T-helper 1 cell treated with Interleukin-12 subunit alpha and Interleukin-12 subunit beta and Interleukin-4 antibody, amounts not matched to agents 30 μg/mL and 1 μg/mL, for 36 hours (primary cell): Measurements from ENCODE around the gene SMOC1.

ENCODE experiments used
- H3K27ac Mint-ChIP-seq: one replicate; pipeline ENCODE4 v1.8.0; 2021; ENCODE audit warnings: mild to moderate bottlenecking, mixed read lengths
- H3K27me3 Mint-ChIP-seq: one replicate; pipeline ENCODE4 v1.8.0; 2021; ENCODE audit warnings: low read depth, mixed read lengths
- H3K36me3 Mint-ChIP-seq: one replicate; pipeline ENCODE4 v1.8.0; 2021; ENCODE audit warnings: low read depth, mixed read lengths
- H3K4me1 Mint-ChIP-seq: one replicate; pipeline ENCODE4 v1.8.0; 2021; ENCODE audit warnings: low read depth, mixed read lengths
- H3K4me3 Mint-ChIP-seq: one replicate; pipeline ENCODE4 v1.8.0; 2021; ENCODE audit warnings: mild to moderate bottlenecking, moderate library complexity, mixed read lengths
- H3K9me3 Mint-ChIP-seq: one replicate; pipeline ENCODE4 v1.8.0; 2021; ENCODE audit warnings: mixed read lengths

The SMOC1 gene

DNA sequence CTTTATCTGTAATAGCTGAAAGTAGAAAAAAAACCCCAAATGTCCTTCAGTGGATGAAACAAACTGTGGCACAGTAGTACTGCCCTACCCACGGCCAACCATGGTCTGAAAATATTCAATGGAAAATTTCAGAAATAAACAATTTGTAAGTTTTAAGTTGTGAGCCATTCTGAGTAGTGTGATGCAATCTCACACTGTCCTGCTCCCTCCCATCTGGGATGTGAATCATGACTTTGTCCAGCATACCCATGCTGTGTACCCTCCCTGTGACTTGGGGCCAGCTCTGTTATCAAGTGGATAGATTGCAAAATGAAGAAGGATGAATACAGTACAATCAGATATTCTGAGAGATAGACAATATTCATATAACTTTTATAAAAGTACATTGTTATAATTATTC lies 106.2 kb downstream of the SMOC1 start:
- Mint-ChIP-seq H3K27ac (no peak overlapping the region), H3K4me1 (no peaks in the 10 kb centered on the region), H3K4me3 (no peak overlapping the region), H3K36me3 (no peaks in the 10 kb centered on the region), H3K9me3 (no peaks in the 10 kb centered on the region), H3K27me3 (peaks cover 31% of the 10 kb centered on the region)

DNA sequence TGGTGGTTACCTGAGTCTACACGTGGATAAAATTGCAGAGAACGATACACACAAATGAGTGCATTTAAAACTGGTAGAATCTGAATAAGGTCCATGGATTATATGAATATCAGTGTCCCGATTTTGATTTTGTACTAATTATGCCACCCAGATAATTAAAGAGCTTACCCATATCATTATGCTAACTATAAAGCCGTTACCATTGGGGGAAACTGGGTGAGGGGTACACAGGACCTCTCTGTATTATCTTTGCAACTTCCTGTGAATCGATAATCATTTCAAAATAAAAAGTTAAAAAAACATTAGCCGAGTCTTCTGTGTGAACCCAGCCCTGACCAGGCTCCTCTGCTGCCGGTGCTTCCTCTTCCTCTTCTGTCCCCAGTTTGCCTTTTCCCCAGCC lies 107.1 kb downstream of the SMOC1 start:
- Mint-ChIP-seq H3K4me1 (no peaks in the 10 kb centered on the region), H3K27ac (no peak overlapping the region), H3K4me3 (no peak overlapping the region), H3K9me3 (no peaks in the 10 kb centered on the region), H3K36me3 (no peaks in the 10 kb centered on the region), H3K27me3 (peaks cover 25% of the 10 kb centered on the region)

DNA sequence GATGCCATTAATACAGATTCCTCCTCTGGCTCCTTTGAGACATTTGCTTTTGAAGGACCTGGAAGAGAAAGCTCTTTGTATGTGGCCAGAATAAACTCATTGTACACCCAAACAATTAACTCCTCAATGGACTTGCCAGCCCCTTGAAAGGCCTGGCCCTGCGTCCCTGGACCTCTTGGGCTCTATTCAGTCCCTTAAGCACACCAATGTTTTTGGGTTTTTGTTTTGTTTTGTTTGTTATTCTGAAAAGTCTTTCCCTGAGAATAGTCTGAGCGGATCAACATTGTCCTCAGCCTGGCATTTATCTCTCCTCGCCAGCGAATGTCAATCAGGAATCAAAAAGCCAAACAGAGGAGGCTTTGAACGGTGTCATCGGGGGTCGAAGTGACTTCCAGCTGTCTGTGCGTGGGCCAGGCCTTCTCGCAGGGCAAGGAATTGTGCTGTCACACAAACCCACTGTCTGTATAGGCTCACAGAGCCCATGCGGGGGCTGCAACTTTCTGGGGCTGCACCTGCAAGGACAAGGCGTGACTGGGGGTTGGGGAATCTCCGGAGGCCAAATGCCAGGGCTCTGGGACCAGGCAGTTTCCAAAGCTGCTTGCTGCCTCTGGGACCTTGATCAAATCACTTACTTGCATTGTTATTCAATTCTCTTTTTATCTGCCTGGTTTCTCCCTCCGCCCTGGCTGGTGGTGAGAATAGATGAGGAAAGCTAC lies 108.3 kb downstream of the SMOC1 start:
- Mint-ChIP-seq H3K27ac (no peak overlapping the region), H3K9me3 (no peaks in the 10 kb centered on the region), H3K4me3 (no peak overlapping the region), H3K36me3 (no peaks in the 10 kb centered on the region), H3K27me3 (peaks cover 22% of the 10 kb centered on the region), H3K4me1 (no peaks in the 10 kb centered on the region)

DNA sequence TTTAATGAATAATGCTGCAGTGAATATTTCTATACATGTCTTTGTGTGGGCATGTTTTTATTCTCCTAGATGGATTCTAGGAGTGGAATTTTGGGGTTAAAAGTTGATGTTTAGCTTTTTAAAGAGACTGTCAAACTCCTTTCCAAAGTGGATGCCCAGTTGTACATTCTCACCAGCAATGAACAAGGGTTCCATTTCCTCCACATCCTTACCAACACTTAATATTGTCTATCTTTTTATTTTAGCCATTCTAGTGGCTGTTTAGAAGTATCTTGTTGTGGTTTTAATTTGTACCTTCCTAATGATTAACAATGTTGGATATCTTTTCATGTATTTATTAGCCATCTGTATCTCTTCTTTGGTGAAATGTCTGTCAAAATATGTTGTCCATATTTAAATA lies 109.8 kb downstream of the SMOC1 start:
- Mint-ChIP-seq H3K4me3 (no peak overlapping the region), H3K27me3 (peaks cover 22% of the 10 kb centered on the region)

DNA sequence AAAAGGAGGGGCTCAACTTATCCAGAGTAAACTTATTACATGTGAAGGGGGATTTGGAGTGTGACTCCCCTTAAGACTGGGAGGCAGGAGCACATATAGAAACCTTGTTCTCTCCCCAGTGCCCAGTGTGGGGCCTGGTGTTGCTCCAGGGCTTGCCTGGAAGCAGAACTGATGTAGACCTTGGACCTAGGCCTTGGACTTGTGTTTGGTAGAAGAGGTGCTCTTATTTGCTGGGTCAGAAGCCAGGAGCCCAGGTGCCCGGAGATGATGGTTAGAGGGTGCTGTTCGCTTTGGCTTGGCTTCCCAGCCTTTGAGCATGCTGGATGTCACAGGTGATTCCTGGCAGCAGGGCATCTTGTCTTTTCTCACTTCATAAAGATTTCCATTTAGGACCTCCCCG lies 110.4 kb downstream of the SMOC1 start:
- no peaks in the 10 kb centered on the region for H3K36me3 Mint-ChIP-seq
- H3K4me1 Mint-ChIP-seq, result no peaks in the 10 kb centered on the region
- H3K9me3 Mint-ChIP-seq, result no peaks in the 10 kb centered on the region
- peaks cover 22% of the 10 kb centered on the region for H3K27me3 Mint-ChIP-seq
- no peak overlapping the region for H3K4me3 Mint-ChIP-seq
- no peak overlapping the region for H3K27ac Mint-ChIP-seq

More for the DNA sequence above, 109.8 kb downstream of the SMOC1 start:
- H3K4me1 Mint-ChIP-seq, result no peaks in the 10 kb centered on the region
- no peaks in the 10 kb centered on the region for H3K36me3 Mint-ChIP-seq
- no peak overlapping the region for H3K27ac Mint-ChIP-seq
- no peaks in the 10 kb centered on the region for H3K9me3 Mint-ChIP-seq

DNA sequence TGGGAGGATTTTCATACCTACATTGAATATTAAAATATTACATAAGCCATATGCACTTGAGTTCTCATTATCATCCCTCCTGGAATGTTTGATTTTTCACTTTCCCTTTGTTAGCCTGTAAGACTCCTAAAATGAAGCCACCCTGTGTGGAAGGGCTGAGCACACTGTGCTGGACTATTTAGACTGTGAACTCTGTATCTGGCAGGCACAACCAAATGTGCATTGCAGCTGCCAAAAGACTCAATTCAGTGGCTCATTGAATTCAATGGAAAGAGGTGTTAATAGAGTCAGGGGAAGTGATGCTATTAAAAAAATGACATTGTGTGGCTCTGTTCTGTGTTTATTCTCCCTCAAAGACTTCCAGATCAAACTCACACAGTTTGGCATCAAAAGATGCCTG lies 111.1 kb downstream of the SMOC1 start:
- Mint-ChIP-seq H3K36me3 (no peaks in the 10 kb centered on the region), H3K4me1 (no peaks in the 10 kb centered on the region), H3K9me3 (no peaks in the 10 kb centered on the region), H3K27ac (no peak overlapping the region), H3K4me3 (no peak overlapping the region), H3K27me3 (peaks cover 27% of the 10 kb centered on the region)

DNA sequence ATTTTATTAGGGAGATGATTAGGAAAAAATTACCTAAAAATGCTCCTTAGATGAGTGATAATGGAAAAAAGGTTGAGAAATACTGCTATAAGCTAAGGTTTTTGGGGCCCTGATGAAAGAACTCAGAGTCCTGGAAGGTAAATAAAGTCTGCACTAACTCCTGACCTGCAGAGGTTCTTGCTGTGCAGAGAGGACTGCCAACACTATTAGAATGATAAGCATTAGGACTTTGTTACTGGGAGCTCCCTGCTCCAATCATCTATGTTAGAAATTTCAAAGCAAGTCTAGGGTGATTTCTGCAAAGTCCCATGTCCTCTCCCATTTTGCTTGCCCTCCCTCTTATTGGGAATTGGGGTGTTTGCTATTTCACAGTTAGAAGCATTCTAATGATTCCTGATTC lies 112.2 kb downstream of the SMOC1 start:
- peaks cover 22% of the 10 kb centered on the region for H3K27me3 Mint-ChIP-seq
- no peak overlapping the region for H3K27ac Mint-ChIP-seq
- H3K9me3 Mint-ChIP-seq, result no peaks in the 10 kb centered on the region
- H3K4me1 Mint-ChIP-seq, result no peaks in the 10 kb centered on the region
- H3K4me3 Mint-ChIP-seq, result no peak overlapping the region
- H3K36me3 Mint-ChIP-seq, result no peaks in the 10 kb centered on the region

DNA sequence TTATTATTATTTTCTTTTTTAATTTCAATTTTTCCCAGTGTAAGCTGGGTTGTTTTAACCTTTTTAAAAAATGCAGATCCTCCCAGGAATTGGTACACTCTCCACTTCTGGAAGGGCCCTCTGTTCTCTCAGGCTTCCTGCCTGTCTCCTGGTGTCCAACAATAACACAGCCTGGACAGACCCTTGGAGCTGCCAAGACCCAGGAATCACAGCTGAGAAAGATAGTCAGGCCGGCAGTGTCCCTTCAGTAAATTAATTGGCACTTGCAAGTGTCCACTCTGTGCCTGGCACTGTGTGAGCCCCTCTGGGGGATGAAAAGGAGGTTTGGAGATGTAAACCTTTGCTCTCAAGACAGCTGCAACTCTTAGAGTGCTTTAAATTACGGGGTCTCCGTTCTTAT lies 113.3 kb downstream of the SMOC1 start:
- no peak overlapping the region for H3K4me3 Mint-ChIP-seq
- H3K9me3 Mint-ChIP-seq, result no peaks in the 10 kb centered on the region
- H3K36me3 Mint-ChIP-seq, result no peaks in the 10 kb centered on the region
- peaks cover 18% of the 10 kb centered on the region for H3K27me3 Mint-ChIP-seq
- H3K27ac Mint-ChIP-seq, result no peak overlapping the region
- no peaks in the 10 kb centered on the region for H3K4me1 Mint-ChIP-seq

DNA sequence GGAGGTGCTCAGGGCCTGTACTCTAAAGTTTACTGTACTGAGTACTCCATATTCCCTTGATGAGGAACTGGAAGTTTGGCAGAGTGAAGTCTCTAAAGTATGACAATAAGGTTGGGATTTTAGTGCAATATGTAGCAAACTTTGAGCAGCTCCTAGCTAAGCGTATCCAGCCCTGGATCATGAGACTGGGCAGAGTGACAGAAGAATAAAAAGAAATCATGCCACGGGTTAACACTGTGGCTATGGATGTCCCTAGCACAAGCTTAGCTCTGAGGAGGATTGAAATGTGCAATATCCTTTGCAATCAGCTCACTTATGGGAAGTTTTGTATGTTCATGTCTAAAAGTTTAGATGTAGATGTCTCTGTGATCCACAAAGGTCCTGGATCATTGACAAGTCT lies 114.1 kb downstream of the SMOC1 start:
- no peaks in the 10 kb centered on the region for H3K36me3 Mint-ChIP-seq
- peaks cover 22% of the 10 kb centered on the region for H3K27me3 Mint-ChIP-seq
- H3K9me3 Mint-ChIP-seq, result no peaks in the 10 kb centered on the region
- no peak overlapping the region for H3K4me3 Mint-ChIP-seq
- no peaks in the 10 kb centered on the region for H3K4me1 Mint-ChIP-seq
- H3K27ac Mint-ChIP-seq, result no peak overlapping the region

DNA sequence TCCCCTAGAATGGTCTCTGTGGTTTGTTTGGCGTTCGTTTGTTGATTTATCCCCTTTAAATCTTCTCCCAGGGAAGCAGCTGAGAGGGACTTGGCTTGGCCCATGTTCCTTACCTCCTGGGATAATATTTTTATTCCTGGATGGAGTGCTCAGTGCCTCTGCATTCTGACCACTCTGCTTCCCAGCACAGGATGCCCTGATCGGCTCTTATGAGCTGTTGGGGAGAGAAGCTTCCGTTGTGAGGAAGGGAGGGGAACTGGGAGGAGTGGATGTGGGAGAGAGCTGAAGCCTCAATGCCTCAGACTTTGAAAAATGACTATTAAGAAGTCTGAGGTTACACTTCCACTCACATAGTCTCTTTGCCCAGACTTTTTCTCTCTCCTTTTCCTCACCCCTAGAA lies 114.8 kb downstream of the SMOC1 start:
- Mint-ChIP-seq H3K27me3 (peaks cover 18% of the 10 kb centered on the region), H3K4me1 (no peaks in the 10 kb centered on the region), H3K9me3 (no peaks in the 10 kb centered on the region), H3K27ac (no peak overlapping the region), H3K4me3 (no peak overlapping the region), H3K36me3 (no peaks in the 10 kb centered on the region)

DNA sequence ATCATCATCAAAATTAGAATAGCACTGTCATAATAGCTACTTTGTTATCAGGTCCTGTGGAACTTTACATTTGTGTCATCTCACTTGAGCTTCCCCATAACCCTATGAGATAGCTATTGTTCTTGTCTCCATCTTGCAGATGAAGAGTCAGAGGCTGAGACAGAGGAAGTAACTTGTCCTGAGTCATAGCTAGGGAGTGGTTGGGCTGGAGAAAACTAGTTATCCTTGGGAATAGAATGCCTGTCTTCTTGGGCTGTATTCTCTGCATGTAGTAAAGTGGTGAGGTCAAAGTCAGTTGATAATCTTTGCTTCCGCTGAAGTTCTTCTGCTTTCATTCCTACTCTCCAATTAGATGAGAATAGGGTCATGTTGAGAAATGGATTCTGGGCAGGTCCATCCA lies 117.0 kb downstream of the SMOC1 start:
- peaks cover 18% of the 10 kb centered on the region for H3K27me3 Mint-ChIP-seq
- no peaks in the 10 kb centered on the region for H3K9me3 Mint-ChIP-seq
- no peaks in the 10 kb centered on the region for H3K4me1 Mint-ChIP-seq
- H3K27ac Mint-ChIP-seq, result no peak overlapping the region
- no peak overlapping the region for H3K4me3 Mint-ChIP-seq
- H3K36me3 Mint-ChIP-seq, result no peaks in the 10 kb centered on the region

DNA sequence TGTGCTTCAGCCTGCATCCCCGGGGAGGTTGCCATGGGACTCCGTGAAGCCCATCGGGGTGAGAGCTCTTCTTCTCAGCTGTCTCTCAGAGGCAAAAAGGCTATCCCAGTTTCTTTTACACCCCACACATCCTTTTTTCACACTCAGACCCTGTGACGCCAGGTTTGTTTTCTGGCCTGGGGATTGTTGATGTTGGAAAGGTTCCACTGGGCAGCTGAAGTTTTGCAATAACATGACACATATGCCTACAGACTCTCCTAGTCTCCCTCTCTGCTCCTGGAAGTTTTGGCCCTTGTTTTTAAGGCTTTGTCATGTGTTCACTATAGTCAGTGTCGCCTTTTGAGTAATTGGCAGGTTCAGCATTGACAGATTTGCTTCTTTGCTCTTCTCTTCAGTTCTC lies 118.6 kb downstream of the SMOC1 start:
- H3K4me1 Mint-ChIP-seq, result no peaks in the 10 kb centered on the region
- H3K9me3 Mint-ChIP-seq, result no peaks in the 10 kb centered on the region
- no peaks in the 10 kb centered on the region for H3K36me3 Mint-ChIP-seq
- peaks cover 14% of the 10 kb centered on the region for H3K27me3 Mint-ChIP-seq
- H3K4me3 Mint-ChIP-seq, result no peak overlapping the region
- H3K27ac Mint-ChIP-seq, result no peak overlapping the region

DNA sequence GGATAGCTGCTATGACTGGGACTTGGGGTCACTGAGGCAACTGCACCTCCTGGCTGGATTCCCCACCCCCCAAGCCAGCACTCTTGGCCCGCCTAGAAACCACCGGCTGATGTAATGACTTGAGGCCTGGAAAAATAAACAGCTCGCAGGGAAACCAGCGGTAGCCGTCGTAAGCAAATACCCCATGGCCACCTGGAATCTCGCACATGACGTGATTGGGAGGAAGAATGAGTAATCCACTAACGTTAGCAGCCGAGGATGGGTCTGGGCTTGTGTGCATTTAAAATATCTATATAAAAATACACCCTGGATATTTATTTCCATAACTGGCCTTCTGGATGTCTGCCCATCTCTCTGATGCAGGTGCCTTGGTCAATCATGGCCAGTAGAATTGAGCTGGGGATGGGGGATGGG lies 120.1 kb downstream of the SMOC1 start:
- H3K27ac Mint-ChIP-seq, result no peak overlapping the region
- H3K9me3 Mint-ChIP-seq, result no peaks in the 10 kb centered on the region
- no peak overlapping the region for H3K4me3 Mint-ChIP-seq
- H3K27me3 Mint-ChIP-seq, result peaks cover 17% of the 10 kb centered on the region
- no peaks in the 10 kb centered on the region for H3K36me3 Mint-ChIP-seq
- H3K4me1 Mint-ChIP-seq, result no peaks in the 10 kb centered on the region

DNA sequence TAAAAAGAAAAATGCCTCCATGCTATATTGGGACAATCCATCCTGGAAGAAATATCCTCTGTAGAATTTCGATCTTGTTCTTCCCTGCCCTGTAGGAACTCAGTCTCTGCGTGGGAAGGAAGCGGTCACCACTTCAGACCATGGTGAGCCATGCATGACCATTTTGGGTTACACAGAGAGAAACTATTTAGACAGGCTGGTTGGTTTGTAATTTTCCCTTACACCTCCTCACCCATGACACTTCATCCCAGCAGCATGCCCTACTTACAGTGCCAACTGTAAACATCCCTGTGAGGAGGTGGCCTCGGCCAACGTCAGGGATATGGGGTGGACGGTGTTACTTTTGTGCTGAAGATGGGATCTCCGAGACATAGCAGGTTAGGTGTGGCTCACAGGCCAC lies 121.4 kb downstream of the SMOC1 start:
- Mint-ChIP-seq H3K4me3 (no peak overlapping the region), H3K27me3 (peaks cover 18% of the 10 kb centered on the region), H3K9me3 (no peaks in the 10 kb centered on the region), H3K27ac (no peak overlapping the region), H3K36me3 (no peaks in the 10 kb centered on the region), H3K4me1 (no peaks in the 10 kb centered on the region)

DNA sequence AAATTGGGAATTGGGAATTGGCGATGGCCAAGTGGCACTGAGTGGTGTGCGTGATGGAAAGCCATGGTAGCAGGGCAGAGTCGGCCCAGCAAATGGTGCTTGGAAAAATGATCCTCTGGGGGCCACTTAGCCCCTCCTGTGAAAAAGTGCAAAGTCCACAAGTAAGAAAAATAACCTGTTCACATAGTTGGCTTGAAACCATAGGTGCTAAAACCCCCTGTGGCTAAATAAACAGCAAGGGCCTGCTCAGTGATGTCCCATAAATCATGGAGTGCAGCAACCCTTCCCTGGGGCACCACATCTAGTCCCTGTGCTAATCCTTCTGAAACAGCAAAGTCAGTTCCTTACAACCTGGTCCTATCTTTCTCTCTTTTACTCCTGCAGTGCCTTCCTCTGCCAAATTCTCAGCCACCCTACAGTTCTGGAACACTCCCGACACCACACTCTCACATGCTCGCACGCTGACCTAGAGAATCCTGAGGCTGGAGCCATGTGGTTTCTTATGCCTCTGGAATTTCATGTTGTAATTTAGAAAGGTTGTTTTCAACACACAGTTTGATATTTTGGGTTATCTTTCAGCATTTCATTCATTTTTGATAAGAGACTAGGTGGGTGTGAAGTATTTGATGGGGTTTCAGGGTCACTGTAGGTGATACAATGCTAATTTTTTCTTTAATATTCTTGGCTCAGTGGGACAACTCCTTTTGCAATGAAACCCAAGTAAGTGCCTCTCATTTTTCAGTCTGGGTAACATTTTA lies 123.6 kb downstream of the SMOC1 start:
- H3K4me3 Mint-ChIP-seq, result no peak overlapping the region
- H3K9me3 Mint-ChIP-seq, result no peaks in the 10 kb centered on the region
- peaks cover 18% of the 10 kb centered on the region for H3K27me3 Mint-ChIP-seq
- H3K27ac Mint-ChIP-seq, result no peak overlapping the region
- H3K36me3 Mint-ChIP-seq, result no peaks in the 10 kb centered on the region
- peaks cover 5% of the 10 kb centered on the region for H3K4me1 Mint-ChIP-seq
